ENCODE measurements around the gene ZC3H18.

GRCh38 chr16:88610909-88611812 is 41.0 kb downstream of the ZC3H18 start:
- TF ChIP-seq POLR2A (IDR thresholded peaks at IDR 0.05): no peak
- TF ChIP-seq CTCF (IDR thresholded peaks at IDR 0.05): no peak
- no peak for TF ChIP-seq EP300 (IDR thresholded peaks at IDR 0.05)

All from stomach (tissue), 4 donors.